HepG2 (cell line): ENCODE data around the gene UBE4A. TPM values are rescaled to one million over a fixed set of nuclear protein-coding genes. Genes with fewer than 3 reads are reported as not detected.

Experiments used
- ATAC-seq: fragments of 200-7000 bp; cut with Tn5 transposase; 3 replicates; pipeline ENCODE4 v1.9.1; 2020; ENCODE audit warnings: mild to moderate bottlenecking, moderate library complexity
- BruUV-seq: library from RNA; stranded (reverse); fragments of 400-500 nt; replicated peaks from 2 replicates; lab custom pipeline; 2021; lab: Mats Ljungman, UMichigan
- CTCF ChIA-PET: fragments of 300-600 bp; formaldehyde crosslinking; extraction: SDS; loops from one replicate; lab custom pipeline; 2021; ENCODE audit warnings: low total read pairs, inconsistent platforms, low intra/inter-chr PET ratio; lab: Yijun Ruan, JAX
- POLR2A ChIA-PET: fragments of 350-600 bp; sonication (Branson Sonifier 250); formaldehyde crosslinking; loops from one replicate; lab custom pipeline; 2020; ENCODE audit warnings: antibody characterized with exemption, inconsistent platforms; lab: Yijun Ruan, JAX
- DNase-seq: peaks from one replicate; pipeline ENCODE4 v3.0.0-alpha.2; 2015; ENCODE audit warnings: low spot score
- FAIRE-seq: peaks from 3 replicates; lab custom pipeline; 2011; peaks lifted over from hg19 to GRCh38; lab: Jason Lieb, UNC
- H2AFZ ChIP-seq: one replicate; pipeline ENCODE4 v1.6.1; 2011; ENCODE audit warnings: low read length, inconsistent platforms
- H3K27ac ChIP-seq: fragments of 300-600 bp; 3 replicates; pipeline ENCODE4 v1.8.0; 2011; ENCODE audit warnings: mixed run types, mild to moderate bottlenecking, mixed read lengths, low read length, inconsistent platforms; ENCODE audit not compliant: insufficient read depth; ENCODE audit errors: extremely low read length
- H3K27me3 ChIP-seq, 2 experiments: fragments of 200-600 bp in 1 of 2; 2 replicates in 1 of 2; 3 replicates in 1 of 2; pipeline versions ENCODE4 v1.6.0 to v1.8.0; 2011; ENCODE audit warnings: low read length in 2 of 2, mild to moderate bottlenecking in 2 of 2, moderate library complexity in 2 of 2, inconsistent platforms in 1 of 2; ENCODE audit not compliant: insufficient read depth in 2 of 2, control insufficient read depth in 1 of 2
- H3K36me3 ChIP-seq, 2 experiments: fragments of 200-600 bp in 1 of 2; replicated peaks in 1 of 2; 2 replicates in 1 of 2; 3 replicates in 1 of 2; pipeline versions ENCODE4 v1.5.1 to v1.8.0; 2011; ENCODE audit warnings: low read length in 2 of 2, inconsistent platforms in 1 of 2; ENCODE audit not compliant: insufficient read depth in 2 of 2, control insufficient read depth in 1 of 2
- H3K4me1 ChIP-seq: 2 replicates; pipeline ENCODE4 v1.5.1; 2012; ENCODE audit warnings: low read length, inconsistent platforms; ENCODE audit not compliant: insufficient read depth
- H3K4me2 ChIP-seq: 2 replicates; pipeline ENCODE4 v1.6.0; 2011; ENCODE audit warnings: low read depth, low read length, inconsistent platforms
- H3K4me3 ChIP-seq, 3 experiments: fragments of 200-600 bp in 1 of 3; sonication (generic), shearing (Covaris generic) in 1 of 3; replicated peaks in 1 of 3; 2 replicates each; pipeline ENCODE4 v1.5.1; 2011 to 2016; ENCODE audit warnings: low read length in 3 of 3, inconsistent platforms in 2 of 3, low read depth in 2 of 3, mild to moderate bottlenecking in 2 of 3, control low read depth in 1 of 3, mixed read lengths in 1 of 3; ENCODE audit not compliant: insufficient read depth in 1 of 3
- H3K79me2 ChIP-seq: one replicate; pipeline ENCODE4 v1.6.1; 2011; ENCODE audit warnings: low read length, inconsistent platforms; ENCODE audit not compliant: insufficient read depth
- H3K9ac ChIP-seq: 2 replicates; pipeline ENCODE4 v1.6.0; 2011; ENCODE audit warnings: mild to moderate bottlenecking, low read depth, low read length, inconsistent platforms; ENCODE audit not compliant: insufficient read depth
- H3K9me3 ChIP-seq: 2 replicates; pipeline ENCODE4 v1.5.1; 2012; ENCODE audit warnings: mild to moderate bottlenecking, low read length
- H4K20me1 ChIP-seq: 2 replicates; pipeline ENCODE4 v1.6.0; 2011; ENCODE audit warnings: inconsistent platforms, mild to moderate bottlenecking, low read length, moderate library complexity; ENCODE audit not compliant: insufficient read depth
- BRD4 ChIP-seq: sonication (generic); formaldehyde crosslinking; IDR thresholded peaks from 2 replicates; pipeline ENCODE4 v1.4.0; 2020; ENCODE audit warnings: missing genetic modification reagents
- CHD2 ChIP-seq: IDR thresholded peaks from 2 replicates; pipeline ENCODE4 v1.6.1; 2011; ENCODE audit warnings: low read depth, low read length, improper control_type of control experiment
- DNMT3B ChIP-seq: conservative IDR thresholded peaks from 2 replicates; pipeline ENCODE4 v1.6.1; 2016; ENCODE audit warnings: missing biosample characterization, control low read depth
- GLI4 ChIP-seq: sonication (generic); formaldehyde crosslinking; IDR thresholded peaks from 2 replicates; pipeline ENCODE4 v1.5.1; 2020; ENCODE audit warnings: missing genetic modification reagents, mild to moderate bottlenecking, moderate library complexity, borderline replicate concordance
- PTBP1 ChIP-seq: fragments of 200-400 bp; formaldehyde crosslinking; IDR thresholded peaks from 2 replicates; pipeline ENCODE4 v1.6.1; 2018; ENCODE audit warnings: low read length, low read depth; ENCODE audit not compliant: poor library complexity, severe bottlenecking
- RFXANK ChIP-seq: IDR thresholded peaks from 2 replicates; pipeline ENCODE4 v1.6.1; 2016
- SCMH1 ChIP-seq: sonication (generic); formaldehyde crosslinking; IDR thresholded peaks from 2 replicates; pipeline ENCODE4 v1.9.0; 2021; ENCODE audit warnings: missing genetic modification reagents, mild to moderate bottlenecking, borderline replicate concordance
- SP1 ChIP-seq, 2 experiments: fragments of 450-650 bp in 1 of 2; sonication (generic) in 1 of 2; formaldehyde crosslinking in 1 of 2; IDR thresholded peaks; 2 replicates each; pipeline versions ENCODE4 v1.4.0 to v1.6.1; 2016 to 2020; ENCODE audit warnings: missing genetic modification reagents in 1 of 2
- TBL1XR1 ChIP-seq: fragments of 150-350 bp; IDR thresholded peaks from 2 replicates; pipeline ENCODE4 v1.6.1; 2014; ENCODE audit warnings: borderline replicate concordance, low read length; ENCODE audit not compliant: partially characterized antibody
- TEAD3 ChIP-seq: optimal IDR thresholded peaks from 2 replicates; pipeline ENCODE3; 2016; ENCODE audit warnings: borderline replicate concordance
- ZBTB43 ChIP-seq: sonication (generic); formaldehyde crosslinking; conservative IDR thresholded peaks from 2 replicates; pipeline ENCODE4 v1.4.0; 2020; ENCODE audit warnings: missing genetic modification reagents
- ZFAT ChIP-seq: sonication (generic); formaldehyde crosslinking; conservative IDR thresholded peaks from 2 replicates; pipeline ENCODE4 v1.8.1; 2023; ENCODE audit warnings: missing genetic modification reagents, inconsistent platforms
- ZNF224 ChIP-seq: sonication (generic); formaldehyde crosslinking; IDR thresholded peaks from 2 replicates; pipeline ENCODE4 v1.5.0; 2020; ENCODE audit warnings: mild to moderate bottlenecking, missing genetic modification reagents
- ZNF549 ChIP-seq: sonication (generic); formaldehyde crosslinking; IDR thresholded peaks from 2 replicates; pipeline ENCODE4 v1.5.0; 2020; ENCODE audit warnings: missing genetic modification reagents
- ZNF749 ChIP-seq: sonication (generic); formaldehyde crosslinking; IDR thresholded peaks from 2 replicates; pipeline ENCODE4 v1.8.0; 2022; ENCODE audit warnings: mild to moderate bottlenecking, missing genetic modification reagents, moderate library complexity, borderline replicate concordance
- WGBS: methylation state at CpG from one replicate; pipeline ENCODE4 v1.1.6; 2017; ENCODE audit warnings: low lambda C conversion rate; 5-methylcytosine and 5-hydroxymethylcytosine counted together
- in situ Hi-C: cut with HindIII; loops from 2 replicates; pipeline ENCODE4 v1.10.0; 2017; ENCODE audit warnings: low pct_unique_long_range_greater_than_20kb; ENCODE audit not compliant: extremely low pct_ligation_motif_present
- intact Hi-C: fragments of 100-400 bp; cut with micrococcal nuclease; formaldehyde crosslinking; loops from one replicate; pipeline ENCODE4 v1.10.0; 2022; ENCODE audit not compliant: unreplicated experiment
- polyA plus RNA-seq, 8 experiments: library from polyadenylated mRNA; depleted of rRNA in 3 of 8; stranded (reverse) in 7 of 8; unstranded in 1 of 8; fragments of >200 nt; fragmentation: Illumina TruSeq in 4 of 8; extraction: Trizol in 4 of 8; gene quantifications; 2 replicates each; pipeline versions ENCODE4 v1.2.1 to v1.2.3, GENCODE V29; 2011 to 2016; ENCODE audit warnings: low read depth in 4 of 8, missing spikeins in 1 of 8, mixed read lengths in 1 of 8; ENCODE audit not compliant: insufficient read depth in 1 of 8
- total RNA-seq, 5 experiments: library from RNA; depleted of rRNA; stranded (reverse); fragments of >200 nt; fragmentation: Illumina TruSeq; extraction: Trizol; gene quantifications; 2 replicates each; pipeline ENCODE4 v1.2.3, GENCODE V29; 2016; ENCODE audit warnings: low read depth in 1 of 5
- TF ChIP-seq, protein P1 (sequence below): sonication (generic); formaldehyde crosslinking; IDR thresholded peaks from 2 replicates; pipeline ENCODE4 v1.5.0; 2020; ENCODE audit warnings: missing genetic modification reagents, mild to moderate bottlenecking, borderline replicate concordance
- TF ChIP-seq, protein P2 (sequence below): sonication (generic); formaldehyde crosslinking; IDR thresholded peaks from 2 replicates; pipeline ENCODE4 v1.5.0; 2020; ENCODE audit warnings: mild to moderate bottlenecking, missing genetic modification reagents, moderate library complexity

Gene UBE4A
- total and polyA plus RNA-seq, 2 of the 13 experiments (the other 11 are each of a cell fraction or from before 2014, with no cell fraction given): 15.1 to 32.7 TPM

- H3K27ac ChIP-seq: peak within 1 kb of the TSS; percentile 90
- in situ Hi-C loops (no loop called here), intact Hi-C loops (loop anchor here (2.0 kb wide), 2 partner anchors 33 to 87 kb away; no protein-coding TSS in a partner anchor)
- CTCF ChIA-PET: no interaction called here
- H3K4me2 ChIP-seq: peak within 1 kb of the TSS; percentile 85
- H3K4me3 ChIP-seq: peak within 1 kb of the TSS; percentile 91 to 97 (median 95)
- DNase-seq: peak; percentile 82
- peaks cover 45% of the 10 kb centered on the region for H3K79me2 ChIP-seq
- no TSS peak for BruUV-seq
- peak; percentile 83 for ATAC-seq
- FAIRE-seq: peak; percentile 87
- H2AFZ ChIP-seq: peak within 1 kb of the TSS; percentile 96
- H3K27me3 ChIP-seq: no peaks in the 10 kb centered on the region; a peak in 1 of 5 replicates
- 0% methylated on average over 37 of the region's 51 CpGs for WGBS
- peaks cover 40% of the 10 kb centered on the region for H3K4me1 ChIP-seq
- no peaks in the 10 kb centered on the region for H3K9me3 ChIP-seq
- H3K9ac ChIP-seq: peak within 1 kb of the TSS; percentile 91
- POLR2A ChIA-PET: interaction anchor here (1.2 to 1.9 kb wide), 3 partner anchors 34 to 220 kb away, joined by 3 to 20 read pairs (median 4); partner anchors contain the start of gene KMT2A
- peaks cover 16% of the 10 kb centered on the region for H4K20me1 ChIP-seq
- peaks cover 0 to 16% of the 10 kb centered on the region in 2 experiments; a peak in 3 of 5 replicates for H3K36me3 ChIP-seq
- TF ChIP-seq TBL1XR1 (no peak), ZNF224 (CRISPR knock-in tag) (no peak), SP1 (IDR thresholded peaks at IDR 0.05) (no peak), SP1 (CRISPR knock-in tag; IDR thresholded peaks at IDR 0.05) (0 out of 2 replicates have a peak, but pooled peaks have one; percentile 7), ZBTB43 (no peak), BRD4 (CRISPR knock-in tag) (no peak), CHD2 (no peak), PTBP1 (no peak), SCMH1 (CRISPR knock-in tag) (no peak), DNMT3B (no peak), ZNF749 (CRISPR knock-in tag) (no peak), GLI4 (peak; percentile 64; the same call in 1 of the 2 replicates), ZNF549 (CRISPR knock-in tag) (no peak), RFXANK (no peak), ZFAT (CRISPR knock-in tag) (no peak), TEAD3 (no peak)
- TF ChIP-seq, protein P1, sequence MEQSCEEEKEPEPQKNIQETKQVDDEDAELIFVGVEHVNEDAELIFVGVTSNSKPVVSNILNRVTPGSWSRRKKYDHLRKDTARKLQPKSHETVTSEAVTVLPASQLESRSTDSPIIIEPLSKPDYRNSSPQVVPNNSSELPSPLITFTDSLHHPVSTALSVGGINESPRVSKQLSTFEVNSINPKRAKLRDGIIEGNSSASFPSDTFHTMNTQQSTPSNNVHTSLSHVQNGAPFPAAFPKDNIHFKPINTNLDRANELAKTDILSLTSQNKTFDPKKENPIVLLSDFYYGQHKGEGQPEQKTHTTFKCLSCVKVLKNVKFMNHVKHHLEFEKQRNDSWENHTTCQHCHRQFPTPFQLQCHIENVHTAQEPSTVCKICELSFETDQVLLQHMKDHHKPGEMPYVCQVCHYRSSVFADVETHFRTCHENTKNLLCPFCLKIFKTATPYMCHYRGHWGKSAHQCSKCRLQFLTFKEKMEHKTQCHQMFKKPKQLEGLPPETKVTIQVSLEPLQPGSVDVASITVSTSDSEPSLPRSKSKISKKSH (CRISPR knock-in tag): no peak
- TF ChIP-seq, protein P2, sequence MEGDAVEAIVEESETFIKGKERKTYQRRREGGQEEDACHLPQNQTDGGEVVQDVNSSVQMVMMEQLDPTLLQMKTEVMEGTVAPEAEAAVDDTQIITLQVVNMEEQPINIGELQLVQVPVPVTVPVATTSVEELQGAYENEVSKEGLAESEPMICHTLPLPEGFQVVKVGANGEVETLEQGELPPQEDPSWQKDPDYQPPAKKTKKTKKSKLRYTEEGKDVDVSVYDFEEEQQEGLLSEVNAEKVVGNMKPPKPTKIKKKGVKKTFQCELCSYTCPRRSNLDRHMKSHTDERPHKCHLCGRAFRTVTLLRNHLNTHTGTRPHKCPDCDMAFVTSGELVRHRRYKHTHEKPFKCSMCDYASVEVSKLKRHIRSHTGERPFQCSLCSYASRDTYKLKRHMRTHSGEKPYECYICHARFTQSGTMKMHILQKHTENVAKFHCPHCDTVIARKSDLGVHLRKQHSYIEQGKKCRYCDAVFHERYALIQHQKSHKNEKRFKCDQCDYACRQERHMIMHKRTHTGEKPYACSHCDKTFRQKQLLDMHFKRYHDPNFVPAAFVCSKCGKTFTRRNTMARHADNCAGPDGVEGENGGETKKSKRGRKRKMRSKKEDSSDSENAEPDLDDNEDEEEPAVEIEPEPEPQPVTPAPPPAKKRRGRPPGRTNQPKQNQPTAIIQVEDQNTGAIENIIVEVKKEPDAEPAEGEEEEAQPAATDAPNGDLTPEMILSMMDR (CRISPR knock-in tag): peak; percentile 16; the same call in 1 of the 2 replicates
Observed at GRCh38 chr11:118401151-118401879, 41.9 kb downstream of the UBE4A start, which contains the start of gene ATP5MG. Gene ATP5MG, plus strand, starts transcription at chr11:118401606. Its CDS starts 60 bp downstream, at chr11:118401666.
